Fibroblast of lung (primary cell): ENCODE results near the gene FBXO3. TPM values are rescaled to one million over a fixed set of nuclear protein-coding genes. Genes with fewer than 3 reads are reported as not detected.

Experiments
- DNase-seq, 2 donors: peaks; one replicate each; pipeline versions ENCODE4 v3.0.0 to v3.0.0-alpha.2; 2010; ENCODE audit warnings: low read depth in 2 of 2
- H2AFZ ChIP-seq: 2 replicates; pipeline ENCODE4 v1.5.1; 2012; ENCODE audit warnings: low read length, control low read depth, inconsistent platforms
- H3K27ac ChIP-seq: 2 replicates; pipeline ENCODE4 v1.5.1; 2011; ENCODE audit warnings: low read length, control low read depth; ENCODE audit not compliant: insufficient read depth
- H3K27me3 ChIP-seq: 2 replicates; pipeline ENCODE4 v1.5.1; 2011; ENCODE audit warnings: mild to moderate bottlenecking, low read length; ENCODE audit not compliant: control insufficient read depth, insufficient read depth
- H3K36me3 ChIP-seq: 2 replicates; pipeline ENCODE4 v1.5.1; 2011; ENCODE audit warnings: low read length; ENCODE audit not compliant: control insufficient read depth, insufficient read depth
- H3K4me1 ChIP-seq: 2 replicates; pipeline ENCODE4 v1.5.1; 2011; ENCODE audit warnings: low read length; ENCODE audit not compliant: control insufficient read depth, insufficient read depth; ENCODE audit errors: extremely low read depth
- H3K4me2 ChIP-seq: 2 replicates; pipeline ENCODE4 v1.5.1; 2011; ENCODE audit warnings: low read length, control low read depth; ENCODE audit not compliant: insufficient read depth; ENCODE audit errors: extremely low read depth
- H3K4me3 ChIP-seq, 4 experiments: fragments of 200-600 bp in 1 of 4; sonication (generic) in 1 of 4; replicated peaks in 1 of 4; 2 replicates each; pipeline ENCODE4 v1.5.1; 2011 to 2016; ENCODE audit warnings: low read length in 4 of 4, low read depth in 3 of 4, mild to moderate bottlenecking in 3 of 4, control low read depth in 2 of 4, inconsistent platforms in 1 of 4, mixed read lengths in 1 of 4; ENCODE audit not compliant: insufficient read depth in 1 of 4; ENCODE audit errors: control extremely low read depth in 1 of 4
- H3K79me2 ChIP-seq: 2 replicates; pipeline ENCODE4 v1.5.1; 2012; ENCODE audit warnings: mild to moderate bottlenecking, low read length, inconsistent platforms; ENCODE audit not compliant: control insufficient read depth, insufficient read depth
- H3K9ac ChIP-seq: 2 replicates; pipeline ENCODE4 v1.5.1; 2011; ENCODE audit warnings: mild to moderate bottlenecking, low read length, control low read depth; ENCODE audit not compliant: insufficient read depth
- H3K9me3 ChIP-seq: 2 replicates; pipeline ENCODE4 v1.5.1; 2012; ENCODE audit warnings: low read depth, low read length; ENCODE audit not compliant: control insufficient read depth, insufficient read depth
- H4K20me1 ChIP-seq: 2 replicates; pipeline ENCODE4 v1.5.1; 2011; ENCODE audit warnings: low read length; ENCODE audit not compliant: control insufficient read depth, insufficient read depth; ENCODE audit errors: extremely low read depth
- EZH2 ChIP-seq: IDR thresholded peaks from 2 replicates; pipeline ENCODE4 v1.5.1; 2012; ENCODE audit warnings: low read length, control low read depth, mild to moderate bottlenecking; ENCODE audit errors: missing control alignments
- polyA plus RNA-seq, 2 donors: library from polyadenylated mRNA; depleted of rRNA in 1 of 2; stranded (reverse) in 1 of 2; unstranded in 1 of 2; fragments of >200 nt; gene quantifications; 2 replicates each; pipeline ENCODE4 v1.2.1, GENCODE V29; 2011 to 2012; ENCODE audit warnings: missing spikeins in 1 of 2
- total RNA-seq: library from RNA; depleted of rRNA; stranded (reverse); fragments of >200 nt; gene quantifications from 2 replicates; pipeline ENCODE4 v1.2.1, GENCODE V29; 2014
- TF ChIP-seq, protein P1 (sequence below), 2 donors: IDR thresholded peaks in 1 of 2; conservative IDR thresholded peaks in 1 of 2; 1 replicate in 1 of 2; 2 replicates in 1 of 2; pipeline ENCODE4 v1.5.1; 2011 to 2012; ENCODE audit warnings: low read length in 2 of 2, control low read depth in 1 of 2, inconsistent platforms in 1 of 2, low read depth in 1 of 2, mild to moderate bottlenecking in 1 of 2

The FBXO3 gene
- total and polyA plus RNA-seq, 2 donors (not counting 1 experiment from before 2014, with no cell fraction given): 28.7 to 46.2 TPM

DNA sequence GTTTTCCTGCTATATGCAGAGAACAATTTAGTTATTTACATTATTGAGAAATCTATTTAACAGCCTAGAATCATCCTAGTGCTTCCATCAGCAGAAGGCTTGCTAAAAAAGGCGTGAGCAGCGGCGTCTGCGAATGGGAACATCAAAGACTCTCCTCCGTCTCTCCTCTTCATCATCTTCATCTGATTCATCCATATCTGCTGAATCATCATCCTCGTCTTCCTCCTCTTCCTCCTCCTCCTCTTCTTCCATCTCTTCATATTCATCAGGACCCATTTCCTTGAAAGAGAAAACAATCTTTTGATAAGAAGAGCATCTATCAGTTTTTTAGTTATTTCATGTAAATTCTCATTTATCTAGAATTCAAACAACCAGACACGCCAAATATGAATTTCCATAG lies 32.5 kb downstream of the FBXO3 start:
- Histone ChIP-seq H3K9me3 (no peaks in the 10 kb centered on the region), H3K4me1 (peaks cover 14% of the 10 kb centered on the region), H2AFZ (no peak overlapping the region), H4K20me1 (no peaks in the 10 kb centered on the region), H3K79me2 (no peaks in the 10 kb centered on the region), H3K27ac (no peak overlapping the region), H3K4me2 (no peak overlapping the region), H3K36me3 (peaks cover 1% of the 10 kb centered on the region), H3K27me3 (no peaks in the 10 kb centered on the region), H3K9ac (no peak overlapping the region), H3K4me3 (no peak overlapping the region)
- DNase-seq: no peak
- TF ChIP-seq, protein P1, sequence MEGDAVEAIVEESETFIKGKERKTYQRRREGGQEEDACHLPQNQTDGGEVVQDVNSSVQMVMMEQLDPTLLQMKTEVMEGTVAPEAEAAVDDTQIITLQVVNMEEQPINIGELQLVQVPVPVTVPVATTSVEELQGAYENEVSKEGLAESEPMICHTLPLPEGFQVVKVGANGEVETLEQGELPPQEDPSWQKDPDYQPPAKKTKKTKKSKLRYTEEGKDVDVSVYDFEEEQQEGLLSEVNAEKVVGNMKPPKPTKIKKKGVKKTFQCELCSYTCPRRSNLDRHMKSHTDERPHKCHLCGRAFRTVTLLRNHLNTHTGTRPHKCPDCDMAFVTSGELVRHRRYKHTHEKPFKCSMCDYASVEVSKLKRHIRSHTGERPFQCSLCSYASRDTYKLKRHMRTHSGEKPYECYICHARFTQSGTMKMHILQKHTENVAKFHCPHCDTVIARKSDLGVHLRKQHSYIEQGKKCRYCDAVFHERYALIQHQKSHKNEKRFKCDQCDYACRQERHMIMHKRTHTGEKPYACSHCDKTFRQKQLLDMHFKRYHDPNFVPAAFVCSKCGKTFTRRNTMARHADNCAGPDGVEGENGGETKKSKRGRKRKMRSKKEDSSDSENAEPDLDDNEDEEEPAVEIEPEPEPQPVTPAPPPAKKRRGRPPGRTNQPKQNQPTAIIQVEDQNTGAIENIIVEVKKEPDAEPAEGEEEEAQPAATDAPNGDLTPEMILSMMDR (conservative IDR thresholded peaks at IDR 0.05 in 1 of 2, IDR thresholded peaks at IDR 0.05 in 1 of 2; ENCODE audit: low read depth in 1 of 2, low read length in 2 of 2): no peak
- no peak for TF ChIP-seq EZH2

DNA sequence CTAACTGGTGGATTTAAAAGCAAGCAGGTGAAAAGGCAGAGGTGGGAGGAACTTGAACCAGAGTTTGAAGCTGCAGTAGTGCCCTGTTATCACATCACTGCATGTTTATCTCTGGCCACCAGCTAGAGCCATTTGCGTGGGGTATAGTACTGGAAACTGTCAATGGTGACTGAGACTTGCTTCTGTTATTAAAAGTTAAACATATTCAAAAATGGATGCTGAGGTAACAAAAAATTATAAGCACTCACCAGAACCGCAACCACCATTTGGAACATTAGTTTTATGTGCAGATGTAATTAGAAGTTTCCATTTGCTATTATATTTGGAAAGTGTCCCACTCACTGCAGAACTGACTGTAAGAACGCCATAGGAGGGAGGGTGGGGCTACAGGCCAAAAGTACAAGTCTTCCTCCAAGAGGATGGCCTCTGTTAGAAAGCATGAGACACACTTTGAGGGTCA lies 36.9 kb downstream of the FBXO3 start:
- no peaks in the 10 kb centered on the region for H4K20me1 ChIP-seq
- TF ChIP-seq, protein P1 (conservative IDR thresholded peaks at IDR 0.05 in 1 of 2, IDR thresholded peaks at IDR 0.05 in 1 of 2; ENCODE audit: low read depth in 1 of 2, low read length in 2 of 2): no peak
- no peak for TF ChIP-seq EZH2
- H3K36me3 ChIP-seq: peaks cover 7% of the 10 kb centered on the region
- peak overlapping the region in 2 of 4 experiments; percentile 96 to 97 for H3K4me3 ChIP-seq
- H3K27me3 ChIP-seq: no peaks in the 10 kb centered on the region
- H3K4me2 ChIP-seq: peak overlapping the region; percentile 72
- peak in 1 of 2 donors; percentile 53 for DNase-seq
- no peaks in the 10 kb centered on the region for H3K9me3 ChIP-seq
- peaks cover 21% of the 10 kb centered on the region for H3K4me1 ChIP-seq
- peak overlapping the region; percentile 46 for H2AFZ ChIP-seq
- peaks cover 38% of the 10 kb centered on the region for H3K79me2 ChIP-seq
- H3K9ac ChIP-seq: no peak overlapping the region
- H3K27ac ChIP-seq: peak overlapping the region; percentile 94

DNA sequence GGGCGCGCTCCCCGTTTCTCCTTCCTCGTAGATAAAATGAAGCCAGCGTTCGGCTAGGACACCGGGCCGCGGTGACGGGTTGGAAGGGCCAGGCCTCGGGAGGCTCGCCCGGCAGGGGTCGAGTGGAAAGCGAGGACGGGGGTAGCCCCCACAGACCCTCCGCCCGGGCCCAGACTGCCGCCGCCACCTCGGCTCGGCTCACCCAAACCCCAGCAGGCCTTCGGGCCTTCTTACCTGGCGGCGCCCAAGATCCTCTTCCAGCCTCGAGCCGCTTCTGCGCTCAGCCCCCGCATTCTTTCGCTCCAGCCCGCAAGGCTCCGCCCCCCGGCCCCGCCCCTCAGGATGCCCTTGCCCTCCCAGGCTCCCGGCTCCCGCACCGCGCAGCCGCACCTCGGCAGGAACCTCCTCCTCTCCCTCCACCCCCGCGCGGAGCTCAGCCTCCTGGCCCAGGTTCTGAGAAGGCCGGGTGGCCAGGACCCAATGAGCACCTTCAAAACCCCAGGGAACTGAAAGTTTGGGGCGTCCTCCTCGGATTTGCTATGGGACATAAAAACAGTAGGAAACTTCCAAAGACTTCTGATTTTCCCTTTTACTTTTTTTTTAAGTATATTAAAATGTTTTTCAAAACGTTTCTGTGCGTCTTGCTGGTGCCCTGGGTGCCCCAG lies 38.0 kb downstream of the FBXO3 start, which contains the start of gene CD59:
Gene CD59, minus strand, starts transcription at position 276 of the 665 bp plus-strand sequence. CDS start 13,978 bp downstream, outside the sequence.
- peak within 1 kb of the TSS; percentile 46 for H2AFZ ChIP-seq
- no peaks in the 10 kb centered on the region for H3K9me3 ChIP-seq
- peak within 1 kb of the TSS; percentile 94 for H3K27ac ChIP-seq
- TF ChIP-seq EZH2: no peak
- H3K27me3 ChIP-seq: no peaks in the 10 kb centered on the region
- H4K20me1 ChIP-seq: no peaks in the 10 kb centered on the region
- DNase-seq: peak; percentile 89 to 91
- H3K4me3 ChIP-seq: peak within 1 kb of the TSS; percentile 91 to 97 (median 96)
- peaks cover 7% of the 10 kb centered on the region for H3K36me3 ChIP-seq
- H3K9ac ChIP-seq: peak within 1 kb of the TSS; percentile 93
- H3K4me1 ChIP-seq: peaks cover 21% of the 10 kb centered on the region
- peaks cover 49% of the 10 kb centered on the region for H3K79me2 ChIP-seq
- peak within 1 kb of the TSS; percentile 77 for H3K4me2 ChIP-seq
